ENCODE results near the gene ADCY2. TPM values are rescaled to one million over a fixed set of nuclear protein-coding genes. Genes with fewer than 3 reads are reported as not detected.

Gene ADCY2
- polyA plus RNA-seq, 1 donor (not counting 4 experiments of a cell fraction or from before 2014, with no cell fraction given), result 0.13 TPM

DNA sequence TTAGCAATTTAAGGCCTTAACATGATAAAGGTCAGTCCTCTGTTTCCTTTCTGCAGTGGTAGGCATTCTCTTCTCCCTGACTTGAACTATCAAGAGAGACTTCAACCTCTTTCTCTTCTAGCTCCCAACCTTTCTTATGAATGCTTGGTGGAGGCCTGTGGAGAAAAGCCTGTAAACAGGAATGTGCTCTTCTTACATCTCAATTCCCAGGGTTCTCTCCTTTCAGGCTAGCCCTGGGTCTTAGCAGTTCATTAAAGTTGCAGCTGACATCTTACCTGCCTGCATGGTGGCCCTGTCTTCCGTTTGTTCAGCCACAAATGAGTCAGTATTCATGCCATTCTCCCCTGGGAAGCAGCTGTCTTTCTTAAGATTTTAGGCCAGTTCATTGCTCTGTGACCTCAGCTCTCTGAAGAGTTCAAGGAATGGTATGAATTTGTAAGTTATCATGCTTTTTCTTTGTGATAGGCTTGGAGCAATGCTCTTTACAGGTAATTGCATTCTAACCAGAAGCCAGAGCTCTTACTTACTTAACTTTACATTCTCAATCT, 77.8 kb downstream of the ADCY2 start:
- no peak overlapping the region for H3K4me2 ChIP-seq (ENCODE audit: control insufficient read depth, extremely low read depth, insufficient read depth, low read depth, low read length)
- no peaks in the 10 kb centered on the region for H3K36me3 ChIP-seq (ENCODE audit: control insufficient read depth in 2 of 2, extremely low read depth in 1 of 2, insufficient read depth in 2 of 2, low read length in 2 of 2)
- H3K27ac ChIP-seq (ENCODE audit: control insufficient read depth, insufficient read depth, low read length), result no peak overlapping the region
- H3K27me3 ChIP-seq (ENCODE audit: control insufficient read depth, extremely low read depth, insufficient read depth, low read length), result no peaks in the 10 kb centered on the region
- H3K9me1 ChIP-seq (ENCODE audit: control insufficient read depth, extremely low read depth, insufficient read depth, low read length), result no peaks in the 10 kb centered on the region
- H3K9me3 ChIP-seq (ENCODE audit: control insufficient read depth, low read depth, low read length), result no peaks in the 10 kb centered on the region
- H3K4me3 ChIP-seq (ENCODE audit: control insufficient read depth in 2 of 3, extremely low read depth in 1 of 3, insufficient read depth in 2 of 3, low read depth in 1 of 3, low read length in 3 of 3), result no peak overlapping the region
- dilution Hi-C loops (cut with MboI; ENCODE audit: extremely low pct_ligation_motif_present, low sequenced_read_pairs), result no loop called here
- H3K4me1 ChIP-seq (ENCODE audit: control insufficient read depth, extremely low read depth, insufficient read depth, low read length), result no peaks in the 10 kb centered on the region
- FAIRE-seq (no peak), DNase-seq (ENCODE audit: low read depth, low spot score) (no peak)
- TF ChIP-seq, protein P1, sequence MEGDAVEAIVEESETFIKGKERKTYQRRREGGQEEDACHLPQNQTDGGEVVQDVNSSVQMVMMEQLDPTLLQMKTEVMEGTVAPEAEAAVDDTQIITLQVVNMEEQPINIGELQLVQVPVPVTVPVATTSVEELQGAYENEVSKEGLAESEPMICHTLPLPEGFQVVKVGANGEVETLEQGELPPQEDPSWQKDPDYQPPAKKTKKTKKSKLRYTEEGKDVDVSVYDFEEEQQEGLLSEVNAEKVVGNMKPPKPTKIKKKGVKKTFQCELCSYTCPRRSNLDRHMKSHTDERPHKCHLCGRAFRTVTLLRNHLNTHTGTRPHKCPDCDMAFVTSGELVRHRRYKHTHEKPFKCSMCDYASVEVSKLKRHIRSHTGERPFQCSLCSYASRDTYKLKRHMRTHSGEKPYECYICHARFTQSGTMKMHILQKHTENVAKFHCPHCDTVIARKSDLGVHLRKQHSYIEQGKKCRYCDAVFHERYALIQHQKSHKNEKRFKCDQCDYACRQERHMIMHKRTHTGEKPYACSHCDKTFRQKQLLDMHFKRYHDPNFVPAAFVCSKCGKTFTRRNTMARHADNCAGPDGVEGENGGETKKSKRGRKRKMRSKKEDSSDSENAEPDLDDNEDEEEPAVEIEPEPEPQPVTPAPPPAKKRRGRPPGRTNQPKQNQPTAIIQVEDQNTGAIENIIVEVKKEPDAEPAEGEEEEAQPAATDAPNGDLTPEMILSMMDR (optimal IDR thresholded peaks at IDR 0.05 in 1 of 3, IDR thresholded peaks at IDR 0.05 in 1 of 3, conservative IDR thresholded peaks at IDR 0.05 in 1 of 3; ENCODE audit: extremely low read depth in 1 of 3, insufficient read depth in 2 of 3, low read length in 3 of 3), result no peak
- TF ChIP-seq EZH2 (IDR thresholded peaks at IDR 0.05; ENCODE audit: low read length), result no peak
- no peaks in the 10 kb centered on the region for H3K79me2 ChIP-seq (ENCODE audit: control insufficient read depth, insufficient read depth, low read length)
- H3K9ac ChIP-seq (ENCODE audit: control insufficient read depth, extremely low read depth, insufficient read depth, low read length), result no peak overlapping the region
- H4K20me1 ChIP-seq (ENCODE audit: control insufficient read depth, extremely low read depth, insufficient read depth, low read length), result no peaks in the 10 kb centered on the region
- no peak overlapping the region for H2AFZ ChIP-seq (ENCODE audit: control insufficient read depth, low read length)

DNA sequence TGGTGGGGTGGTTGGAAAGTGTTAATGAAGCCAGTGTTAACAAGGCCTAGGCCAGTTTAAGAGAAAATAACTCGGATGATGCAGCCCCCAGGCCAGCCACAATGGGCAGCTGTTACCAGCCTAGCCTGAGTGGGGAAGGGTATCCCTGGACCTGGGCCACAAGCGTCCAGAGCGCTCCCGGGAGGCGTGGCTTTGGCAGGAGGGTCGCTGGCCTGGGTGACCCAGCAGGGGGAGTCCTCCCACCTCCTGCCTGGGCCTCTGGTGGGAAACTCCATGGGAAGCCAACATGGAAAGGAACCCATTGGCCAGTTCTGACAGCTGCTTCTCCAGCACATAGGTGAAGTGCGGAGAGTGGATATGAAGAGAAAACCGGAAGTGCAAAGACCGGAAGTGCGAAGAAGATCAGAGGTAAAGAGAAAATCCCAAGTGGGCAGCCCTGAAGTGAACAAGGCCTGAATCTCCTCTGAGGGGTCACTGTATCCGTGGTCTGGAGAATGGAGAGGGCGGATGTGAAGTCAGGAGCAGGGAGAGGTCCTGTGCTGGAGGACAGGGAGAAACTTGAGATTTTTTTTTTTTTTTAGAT, 79.0 kb downstream of the ADCY2 start:
- no peaks in the 10 kb centered on the region for H3K36me3 ChIP-seq (ENCODE audit: control insufficient read depth in 2 of 2, extremely low read depth in 1 of 2, insufficient read depth in 2 of 2, low read length in 2 of 2)
- H3K4me2 ChIP-seq (ENCODE audit: control insufficient read depth, extremely low read depth, insufficient read depth, low read depth, low read length), result no peak overlapping the region
- H3K79me2 ChIP-seq (ENCODE audit: control insufficient read depth, insufficient read depth, low read length), result no peaks in the 10 kb centered on the region
- H3K9me3 ChIP-seq (ENCODE audit: control insufficient read depth, low read depth, low read length), result no peaks in the 10 kb centered on the region
- no peak overlapping the region for H3K4me3 ChIP-seq (ENCODE audit: control insufficient read depth in 2 of 3, extremely low read depth in 1 of 3, insufficient read depth in 2 of 3, low read depth in 1 of 3, low read length in 3 of 3)
- H3K9ac ChIP-seq (ENCODE audit: control insufficient read depth, extremely low read depth, insufficient read depth, low read length), result no peak overlapping the region
- H4K20me1 ChIP-seq (ENCODE audit: control insufficient read depth, extremely low read depth, insufficient read depth, low read length), result no peaks in the 10 kb centered on the region
- DNase-seq (ENCODE audit: low read depth, low spot score) (no peak), FAIRE-seq (no peak)
- H3K4me1 ChIP-seq (ENCODE audit: control insufficient read depth, extremely low read depth, insufficient read depth, low read length), result no peaks in the 10 kb centered on the region
- dilution Hi-C loops (cut with MboI; ENCODE audit: extremely low pct_ligation_motif_present, low sequenced_read_pairs), result no loop called here
- TF ChIP-seq, protein P1 (optimal IDR thresholded peaks at IDR 0.05 in 1 of 3, IDR thresholded peaks at IDR 0.05 in 1 of 3, conservative IDR thresholded peaks at IDR 0.05 in 1 of 3; ENCODE audit: extremely low read depth in 1 of 3, insufficient read depth in 2 of 3, low read length in 3 of 3), result no peak
- TF ChIP-seq EZH2 (IDR thresholded peaks at IDR 0.05; ENCODE audit: low read length), result no peak
- no peaks in the 10 kb centered on the region for H3K27me3 ChIP-seq (ENCODE audit: control insufficient read depth, extremely low read depth, insufficient read depth, low read length)
- H3K27ac ChIP-seq (ENCODE audit: control insufficient read depth, insufficient read depth, low read length), result no peak overlapping the region
- no peak overlapping the region for H2AFZ ChIP-seq (ENCODE audit: control insufficient read depth, low read length)
- no peaks in the 10 kb centered on the region for H3K9me1 ChIP-seq (ENCODE audit: control insufficient read depth, extremely low read depth, insufficient read depth, low read length)

Data from keratinocyte (primary cell).